Endothelial cell of umbilical vein (primary cell): ENCODE data around the gene AGBL4. TPM values are rescaled to one million over a fixed set of nuclear protein-coding genes. Genes with fewer than 3 reads are reported as not detected.

Source experiments
- BruUV-seq: library from RNA; stranded (reverse); fragments of 400-500 nt; replicated peaks from 2 replicates; lab custom pipeline; 2021; lab: Mats Ljungman, UMichigan
- CTCF ChIA-PET: fragments of 300-600, 350-600 bp; sonication (Branson Sonifier 250); formaldehyde crosslinking; loops from one replicate; lab custom pipeline; 2021; ENCODE audit warnings: antibody characterized with exemption, inconsistent platforms; lab: Charles Lee
- POLR2A ChIA-PET: fragments of 300-600, 350-600 bp; sonication (Branson Sonifier 250); formaldehyde crosslinking; loops from one replicate; lab custom pipeline; 2021; ENCODE audit warnings: antibody characterized with exemption, inconsistent platforms; lab: Charles Lee
- DNase-seq: peaks from one replicate; pipeline ENCODE4 v3.0.0-alpha.2; 2011; ENCODE audit warnings: low read depth, low spot score
- FAIRE-seq: peaks from 2 replicates; lab custom pipeline; 2011; peaks lifted over from hg19 to GRCh38; lab: Jason Lieb, UNC
- H2AFZ ChIP-seq: 2 replicates; pipeline ENCODE4 v1.6.0; 2012; ENCODE audit warnings: low read depth, low read length, control low read depth, inconsistent platforms
- H3K27ac ChIP-seq: 2 replicates; pipeline ENCODE4 v1.5.1; 2011; ENCODE audit warnings: low read depth, mild to moderate bottlenecking, control low read depth, low read length, moderate library complexity; ENCODE audit not compliant: insufficient read depth
- H3K27me3 ChIP-seq, 2 experiments: 2 replicates each; pipeline versions ENCODE4 v1.6.0 to v1.6.1; 2011; ENCODE audit warnings: low read length in 2 of 2, mixed read lengths in 1 of 2; ENCODE audit not compliant: control insufficient read depth in 2 of 2, insufficient read depth in 2 of 2
- H3K36me3 ChIP-seq, 2 experiments: 2 replicates in 1 of 2; 3 replicates in 1 of 2; pipeline ENCODE4 v1.5.1; 2011; ENCODE audit warnings: low read length in 2 of 2, mild to moderate bottlenecking in 1 of 2, moderate library complexity in 1 of 2; ENCODE audit not compliant: control insufficient read depth in 2 of 2, insufficient read depth in 2 of 2; ENCODE audit errors: extremely low read depth in 1 of 2
- H3K4me1 ChIP-seq: 3 replicates; pipeline ENCODE4 v1.5.1; 2011; ENCODE audit warnings: mild to moderate bottlenecking, low read length; ENCODE audit not compliant: control insufficient read depth, insufficient read depth; ENCODE audit errors: extremely low read depth
- H3K4me2 ChIP-seq: 2 replicates; pipeline ENCODE4 v1.6.1; 2011; ENCODE audit warnings: low read length, control low read depth, mixed read lengths; ENCODE audit not compliant: insufficient read depth
- H3K4me3 ChIP-seq, 3 experiments: fragments of 200-600 bp in 1 of 3; sonication (generic), shearing (Covaris generic) in 1 of 3; replicated peaks in 1 of 3; 2 replicates each; pipeline ENCODE4 v1.5.1; 2011 to 2016; ENCODE audit warnings: control low read depth in 3 of 3, low read length in 3 of 3, mild to moderate bottlenecking in 2 of 3, inconsistent platforms in 1 of 3, low read depth in 1 of 3, moderate library complexity in 1 of 3; ENCODE audit not compliant: insufficient read depth in 1 of 3
- H3K79me2 ChIP-seq: 2 replicates; pipeline ENCODE4 v1.6.0; 2012; ENCODE audit warnings: low read length, inconsistent platforms; ENCODE audit not compliant: control insufficient read depth, insufficient read depth
- H3K9ac ChIP-seq: replicated peaks from 2 replicates; pipeline ENCODE3; 2011; ENCODE audit warnings: low read length, control low read depth; ENCODE audit not compliant: insufficient read depth; ENCODE audit errors: extremely low read depth
- H3K9me1 ChIP-seq: replicated peaks from 3 replicates; pipeline ENCODE4 v1.6.0; 2011; ENCODE audit warnings: mild to moderate bottlenecking, low read length; ENCODE audit not compliant: control insufficient read depth, insufficient read depth; ENCODE audit errors: extremely low read depth
- H3K9me3 ChIP-seq: replicated peaks from 2 replicates; pipeline ENCODE4 v1.5.1; 2012; ENCODE audit warnings: low read length, inconsistent platforms; ENCODE audit not compliant: control insufficient read depth, insufficient read depth
- H4K20me1 ChIP-seq: replicated peaks from 2 replicates; pipeline ENCODE3; 2011; ENCODE audit warnings: mild to moderate bottlenecking, low read length; ENCODE audit not compliant: control insufficient read depth, insufficient read depth; ENCODE audit errors: extremely low read depth
- CTCF ChIP-seq, 2 donors: IDR thresholded peaks; 1 replicate in 1 of 2; 2 replicates in 1 of 2; pipeline ENCODE4 v1.5.1; 2011; ENCODE audit warnings: low read length in 2 of 2, mild to moderate bottlenecking in 2 of 2, moderate library complexity in 2 of 2, control low read depth in 1 of 2, inconsistent platforms in 1 of 2, low read depth in 1 of 2; ENCODE audit not compliant: insufficient read depth in 1 of 2; ENCODE audit errors: extremely low read depth in 1 of 2
- EZH2 ChIP-seq: IDR thresholded peaks from 2 replicates; pipeline ENCODE4 v1.6.1; 2012; ENCODE audit warnings: borderline replicate concordance, low read depth, mild to moderate bottlenecking, moderate library complexity, low read length, inconsistent platforms; ENCODE audit not compliant: severe bottlenecking
- FOS ChIP-seq: IDR thresholded peaks from 2 replicates; pipeline ENCODE4 v1.6.1; 2011; ENCODE audit warnings: mild to moderate bottlenecking, low read length, moderate library complexity, borderline replicate concordance; ENCODE audit not compliant: insufficient read depth
- GATA2 ChIP-seq: IDR thresholded peaks from 2 replicates; pipeline ENCODE4 v1.7.0; 2011; ENCODE audit warnings: low read depth, mild to moderate bottlenecking, moderate library complexity, mixed read lengths, low read length; ENCODE audit not compliant: insufficient read length, insufficient read depth
- JUN ChIP-seq: IDR thresholded peaks from 2 replicates; pipeline ENCODE4 v1.6.1; 2011; ENCODE audit warnings: borderline replicate concordance, low read depth; ENCODE audit not compliant: insufficient read length, insufficient read depth
- MYC ChIP-seq: IDR thresholded peaks from one replicate; pipeline ENCODE4 v1.6.1; 2011; ENCODE audit warnings: mild to moderate bottlenecking, low read depth, low read length
- POLR2A ChIP-seq: IDR thresholded peaks from 2 replicates; pipeline ENCODE4 v1.6.1; 2012; ENCODE audit warnings: low read depth, mild to moderate bottlenecking, control low read depth, low read length
- POLR2AphosphoS5 ChIP-seq: IDR thresholded peaks from 2 replicates; pipeline ENCODE4 v1.6.1; 2012; ENCODE audit warnings: low read depth, mild to moderate bottlenecking, control low read depth, low read length, moderate library complexity; ENCODE audit not compliant: insufficient read depth
- dilution Hi-C: fragments of 300-500 bp; cut with MboI; formaldehyde crosslinking; loops from one replicate; pipeline ENCODE4 v1.15.0; 2019; ENCODE audit warnings: low sequenced_read_pairs; ENCODE audit not compliant: extremely low pct_ligation_motif_present
- intact Hi-C: fragments of 100-400 bp; cut with micrococcal nuclease; formaldehyde crosslinking; loops from one replicate; pipeline ENCODE4 v1.10.0; 2022
- polyA plus RNA-seq, 4 experiments: library from polyadenylated mRNA; depleted of rRNA in 3 of 4; stranded (reverse) in 3 of 4; unstranded in 1 of 4; fragments of >200 nt; gene quantifications; 2 replicates each; pipeline versions ENCODE4 v1.2.1 to v1.2.3, GENCODE V29; 2011 to 2012; ENCODE audit warnings: missing spikeins in 1 of 4
- total RNA-seq: library from RNA; stranded (reverse); gene quantifications from 2 replicates; pipeline ENCODE4 v1.2.3, GENCODE V29; 2021
- TF ChIP-seq, protein P1 (sequence below): IDR thresholded peaks from 2 replicates; pipeline ENCODE4 v1.6.1; 2011; ENCODE audit not compliant: insufficient read depth, insufficient read length

The AGBL4 gene
- total and polyA plus RNA-seq, 2 donors (not counting 3 experiments of a cell fraction or from before 2014, with no cell fraction given), result not detected

GRCh38 chr1:48875552-48876329 is 1148.0 kb downstream of the AGBL4 start:
- CTCF ChIA-PET, result no interaction called here
- no peak overlapping the region for H3K4me2 ChIP-seq
- no peak for TF ChIP-seq EZH2
- no peak for TF ChIP-seq GATA2
- no peak for TF ChIP-seq JUN
- TF ChIP-seq CTCF (IDR thresholded peaks at IDR 0.05; ENCODE audit: extremely low read depth in 1 of 2, insufficient read depth in 1 of 2, low read depth in 1 of 2, low read length in 2 of 2), result no peak
- TF ChIP-seq FOS, result no peak
- no peak for TF ChIP-seq POLR2AphosphoS5
- TF ChIP-seq MYC, result no peak
- no peak for TF ChIP-seq POLR2A
- TF ChIP-seq, protein P1, sequence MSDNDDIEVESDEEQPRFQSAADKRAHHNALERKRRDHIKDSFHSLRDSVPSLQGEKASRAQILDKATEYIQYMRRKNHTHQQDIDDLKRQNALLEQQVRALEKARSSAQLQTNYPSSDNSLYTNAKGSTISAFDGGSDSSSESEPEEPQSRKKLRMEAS, result no peak

More at GRCh38 chr1:48875552-48876329, 1148.0 kb downstream of the AGBL4 start:
- H3K27me3 ChIP-seq, result no peaks in the 10 kb centered on the region
- no peak overlapping the region for H3K27ac ChIP-seq
- no peaks in the 10 kb centered on the region for H3K9me1 ChIP-seq
- intact Hi-C loops (no loop called here), dilution Hi-C loops (no loop called here)
- no TSS peak for BruUV-seq
- H4K20me1 ChIP-seq, result no peaks in the 10 kb centered on the region
- H3K36me3 ChIP-seq, result no peaks in the 10 kb centered on the region
- no peak overlapping the region for H3K9ac ChIP-seq
- no peak for FAIRE-seq
- POLR2A ChIA-PET, result no interaction called here
- no peak for DNase-seq
- H3K9me3 ChIP-seq, result no peaks in the 10 kb centered on the region
- H3K4me3 ChIP-seq, result no peak overlapping the region
- H3K79me2 ChIP-seq, result no peaks in the 10 kb centered on the region
- no peak overlapping the region for H2AFZ ChIP-seq
- H3K4me1 ChIP-seq, result no peaks in the 10 kb centered on the region
